GM12878 (cell line): ENCODE results near the gene VAX1. TPM values are rescaled to one million over a fixed set of nuclear protein-coding genes. Genes with fewer than 3 reads are reported as not detected.

ENCODE experiments used
- ATAC-seq: fragments of 200-7000 bp; cut with Tn5 transposase; 3 replicates; pipeline ENCODE4 v1.9.1; 2020; ENCODE audit warnings: mild to moderate bottlenecking, moderate library complexity
- BruUV-seq: library from RNA; stranded (reverse); fragments of 400-500 nt; replicated peaks from 2 replicates; lab custom pipeline; 2021; lab: Mats Ljungman, UMichigan
- CTCF ChIA-PET: fragments of 300-600 bp; sonication (Branson Sonifier 250); formaldehyde crosslinking; extraction: SDS; loops from one replicate; lab custom pipeline; 2021; ENCODE audit warnings: inconsistent platforms; lab: Yijun Ruan, JAX
- POLR2A ChIA-PET: fragments of 350-600 bp; formaldehyde crosslinking; extraction: SDS; loops from one replicate; lab custom pipeline; 2021; ENCODE audit warnings: inconsistent platforms; lab: Charles Lee
- RAD21 ChIA-PET: fragments of 300-600 bp; sonication (Branson Sonifier 250); formaldehyde crosslinking; loops from one replicate; lab custom pipeline; 2023; ENCODE audit warnings: antibody characterized with exemption; ENCODE audit not compliant: unreplicated experiment; lab: Charles Lee
- SMC1A ChIA-PET: fragments of 300-600 bp; sonication (Branson Sonifier 250); formaldehyde crosslinking; loops from one replicate; lab custom pipeline; 2023; ENCODE audit not compliant: unreplicated experiment, uncharacterized antibody; lab: Charles Lee
- DNase-seq: peaks from one replicate; pipeline ENCODE4 v3.0.0-alpha.2; 2011; ENCODE audit warnings: low read depth, low spot score
- FAIRE-seq: peaks from 3 replicates; lab custom pipeline; 2011; peaks lifted over from hg19 to GRCh38; lab: Jason Lieb, UNC
- H2AFZ ChIP-seq: 2 replicates; pipeline ENCODE4 v1.6.0; 2011; ENCODE audit warnings: low read depth, low read length, control low read depth; ENCODE audit not compliant: control insufficient read depth
- H3K27ac ChIP-seq: 2 replicates; pipeline ENCODE4 v1.5.1; 2011; ENCODE audit warnings: control low read depth; ENCODE audit not compliant: control insufficient read depth, insufficient read depth
- H3K27me3 ChIP-seq, 2 experiments: replicated peaks in 1 of 2; 2 replicates each; pipeline versions ENCODE4 v1.6.0 to v1.6.1; 2011; ENCODE audit warnings: low read length in 1 of 2; ENCODE audit not compliant: control insufficient read depth in 2 of 2, insufficient read depth in 2 of 2
- H3K36me3 ChIP-seq, 2 experiments: 2 replicates each; pipeline ENCODE4 v1.5.1; 2011; ENCODE audit warnings: low read length in 1 of 2; ENCODE audit not compliant: control insufficient read depth in 2 of 2, insufficient read depth in 2 of 2
- H3K4me1 ChIP-seq: 2 replicates; pipeline ENCODE4 v1.6.1; 2011; ENCODE audit warnings: mild to moderate bottlenecking, low read length, moderate library complexity, mixed read lengths; ENCODE audit not compliant: control insufficient read depth, insufficient read depth
- H3K4me2 ChIP-seq: 2 replicates; pipeline ENCODE4 v1.6.0; 2011; ENCODE audit warnings: control low read depth; ENCODE audit not compliant: control insufficient read depth, insufficient read depth
- H3K4me3 ChIP-seq: fragments of 200-600 bp; sonication (generic); 2 replicates; pipeline ENCODE4 v1.5.1; 2016
- H3K79me2 ChIP-seq: 2 replicates; pipeline ENCODE4 v1.6.0; 2011; ENCODE audit warnings: low read length; ENCODE audit not compliant: control insufficient read depth, insufficient read depth
- H3K9ac ChIP-seq: 2 replicates; pipeline ENCODE4 v1.8.0; 2011; ENCODE audit warnings: low read length, control low read depth, mixed read lengths; ENCODE audit not compliant: control insufficient read depth, insufficient read depth
- H3K9me3 ChIP-seq: replicated peaks from 3 replicates; pipeline ENCODE4 v1.5.1; 2011; ENCODE audit warnings: mild to moderate bottlenecking, low read length; ENCODE audit not compliant: control insufficient read depth, insufficient read depth
- H4K20me1 ChIP-seq: 2 replicates; pipeline ENCODE4 v1.6.0; 2011; ENCODE audit not compliant: control insufficient read depth, insufficient read depth
- CREB1 ChIP-seq: IDR thresholded peaks from 2 replicates; pipeline ENCODE4 v1.6.1; 2012; ENCODE audit warnings: low read depth, mild to moderate bottlenecking, inconsistent platforms
- ESRRA ChIP-seq: IDR thresholded peaks from 2 replicates; pipeline ENCODE4 v1.6.1; 2012; ENCODE audit warnings: mild to moderate bottlenecking, low read length, improper control_type of control experiment
- ETV6 ChIP-seq, 2 experiments: fragments of 450-650 bp in 1 of 2; IDR thresholded peaks in 1 of 2; conservative IDR thresholded peaks in 1 of 2; 2 replicates each; pipeline ENCODE4 v1.6.1; 2014; ENCODE audit warnings: antibody characterized with exemption in 1 of 2, borderline replicate concordance in 1 of 2, low read depth in 1 of 2, mild to moderate bottlenecking in 1 of 2, moderate library complexity in 1 of 2
- JUND ChIP-seq: IDR thresholded peaks from 2 replicates; pipeline ENCODE4 v1.6.1; 2012; ENCODE audit warnings: low read depth, mild to moderate bottlenecking, low read length, improper control_type of control experiment, moderate library complexity
- NFYA ChIP-seq: IDR thresholded peaks from 2 replicates; pipeline ENCODE4 v1.6.1; 2011; ENCODE audit warnings: low read depth, mild to moderate bottlenecking, low read length, improper control_type of control experiment, borderline replicate concordance
- NR2C1 ChIP-seq: fragments of 450-650 bp; IDR thresholded peaks from 2 replicates; pipeline ENCODE4 v1.6.1; 2017; ENCODE audit warnings: antibody characterized with exemption, mild to moderate bottlenecking, moderate library complexity
- PAX5 ChIP-seq: IDR thresholded peaks from 2 replicates; pipeline ENCODE4 v1.6.1; 2011; ENCODE audit warnings: low read depth, low read length, borderline replicate concordance
- PKNOX1 ChIP-seq: fragments of 450-650 bp; IDR thresholded peaks from 2 replicates; pipeline ENCODE4 v1.6.1; 2016; ENCODE audit warnings: mild to moderate bottlenecking
- SIN3A ChIP-seq: IDR thresholded peaks from 2 replicates; pipeline ENCODE4 v1.6.1; 2012; ENCODE audit warnings: low read depth, low read length, improper control_type of control experiment
- SMAD5 ChIP-seq: IDR thresholded peaks from 2 replicates; pipeline ENCODE4 v1.6.1; 2016; ENCODE audit warnings: antibody characterized with exemption, low read depth
- TBL1XR1 ChIP-seq: IDR thresholded peaks from 2 replicates; pipeline ENCODE4 v1.6.1; 2012; ENCODE audit warnings: low read depth, low read length, improper control_type of control experiment
- ZNF592 ChIP-seq: fragments of 450-650 bp; IDR thresholded peaks from 2 replicates; pipeline ENCODE4 v1.6.1; 2017; ENCODE audit warnings: mild to moderate bottlenecking, moderate library complexity
- WGBS: methylation state at CpG from one replicate; pipeline ENCODE4 v1.1.6; 2016; ENCODE audit warnings: low lambda C conversion rate; ENCODE audit not compliant: insufficient replicate concordance, insufficient coverage; ENCODE audit errors: missing lambda C conversion rate; 5-methylcytosine and 5-hydroxymethylcytosine counted together
- in situ Hi-C: fragments of 300-500 bp; cut with MboI; formaldehyde crosslinking; loops from 9 replicates; pipeline ENCODE4 v1.14.3; 2018; ENCODE audit warnings: mixed read lengths
- intact Hi-C: fragments of 100-400 bp; cut with micrococcal nuclease; formaldehyde crosslinking; loops from one replicate; pipeline ENCODE4 v1.14.2; 2022; ENCODE audit not compliant: unreplicated experiment
- polyA plus RNA-seq, 11 experiments: library from polyadenylated mRNA; depleted of rRNA in 4 of 11; unstranded in 6 of 11; stranded (reverse) in 5 of 11; fragments of >200 nt; fragmentation: Nextera tagmentation in 4 of 11; fragmentation: Illumina TruSeq in 1 of 11; extraction: Ambion mirVana in 4 of 11; extraction: Trizol in 1 of 11; gene quantifications; 1 replicate in 1 of 11; 2 replicates in 10 of 11; pipeline versions ENCODE4 v1.2.1 to v1.2.3, GENCODE V29; 2011 to 2016; ENCODE audit warnings: inconsistent platforms in 2 of 11, missing spikeins in 2 of 11, low read depth in 1 of 11
- total RNA-seq, 4 experiments: library from RNA; depleted of rRNA in 3 of 4; stranded (reverse); fragments of >200 nt in 3 of 4; fragmentation: Illumina TruSeq in 1 of 4; extraction: Trizol in 1 of 4; gene quantifications; 2 replicates each; pipeline versions ENCODE4 v1.2.1 to v1.2.3, GENCODE V29; 2013 to 2021
- TF ChIP-seq, protein P1 (sequence below): IDR thresholded peaks from 2 replicates; pipeline ENCODE4 v1.6.1; 2011; ENCODE audit warnings: borderline replicate concordance, low read depth, mild to moderate bottlenecking, moderate library complexity, mixed read lengths, low read length; ENCODE audit not compliant: insufficient read depth; ENCODE audit errors: extremely low read length

Gene VAX1
- total and polyA plus RNA-seq, 10 of the 15 experiments (the other 5 are each of a cell fraction or from before 2014, with no cell fraction given) = not detected

- no peak for TF ChIP-seq TBL1XR1
- TF ChIP-seq CREB1 = no peak
Observed at GRCh38 chr10:117138838-117139580, 939 bp upstream of the VAX1 start (continued).

- intact Hi-C loops = no loop called here
- peaks cover 15 to 26% of the 10 kb centered on the region in 2 experiments for H3K27me3 ChIP-seq
- no peaks in the 10 kb centered on the region for H3K79me2 ChIP-seq
- POLR2A ChIA-PET = no interaction called here
- H2AFZ ChIP-seq = no peak overlapping the region
- no peaks in the 10 kb centered on the region for H3K36me3 ChIP-seq
- H3K4me2 ChIP-seq = no peak overlapping the region
- no peak overlapping the region for H3K9ac ChIP-seq
- no peaks in the 10 kb centered on the region for H3K4me1 ChIP-seq
- H4K20me1 ChIP-seq = no peaks in the 10 kb centered on the region
- TF ChIP-seq ZNF592 (no peak), ETV6 (conservative IDR thresholded peaks at IDR 0.05 in 1 of 2, IDR thresholded peaks at IDR 0.05 in 1 of 2; ENCODE audit: borderline replicate concordance in 1 of 2, low read depth in 1 of 2) (no peak), NFYA (no peak), PKNOX1 (no peak), ESRRA (no peak), SMAD5 (no peak), NR2C1 (no peak), JUND (no peak), SIN3A (no peak), PAX5 (no peak)
- TF ChIP-seq, protein P1, sequence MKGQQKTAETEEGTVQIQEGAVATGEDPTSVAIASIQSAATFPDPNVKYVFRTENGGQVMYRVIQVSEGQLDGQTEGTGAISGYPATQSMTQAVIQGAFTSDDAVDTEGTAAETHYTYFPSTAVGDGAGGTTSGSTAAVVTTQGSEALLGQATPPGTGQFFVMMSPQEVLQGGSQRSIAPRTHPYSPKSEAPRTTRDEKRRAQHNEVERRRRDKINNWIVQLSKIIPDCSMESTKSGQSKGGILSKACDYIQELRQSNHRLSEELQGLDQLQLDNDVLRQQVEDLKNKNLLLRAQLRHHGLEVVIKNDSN = no peak
- TF ChIP-seq, all 136 proteins: peak for 0
- RAD21 ChIA-PET = no interaction called here
- BruUV-seq = no TSS peak
- WGBS = 35% methylated on average over 59 of the region's 98 CpGs
- Histone ChIP-seq H3K4me3 (no peak overlapping the region), H3K9me3 (peaks cover 1% of the 10 kb centered on the region; the same call in 2 of the 3 replicates), H3K27ac (no peak overlapping the region)
- in situ Hi-C loops = no loop called here
- FAIRE-seq (no peak), ATAC-seq (no peak), DNase-seq (no peak)
- CTCF ChIA-PET = no interaction called here
- SMC1A ChIA-PET = no interaction called here
Observed at GRCh38 chr10:117137031-117137910, 799 bp downstream of the VAX1 start.
